Kidney (tissue), 14 donors: ENCODE results near the gene CAPN12. TPM values are rescaled to one million over a fixed set of nuclear protein-coding genes. Genes with fewer than 3 reads are reported as not detected.

Source experiments
- DNase-seq, 5 donors: peaks; one replicate each; pipeline ENCODE4 v3.0.0-alpha.2; 2013 to 2020
- FAIRE-seq: peaks from 2 replicates; lab custom pipeline; 2012; peaks lifted over from hg19 to GRCh38; lab: Jason Lieb, UNC
- H3K27ac ChIP-seq, 2 donors: one replicate each; pipeline ENCODE4 v1.7.0; 2013; ENCODE audit warnings: low read depth in 2 of 2, low read length in 2 of 2, inconsistent platforms in 1 of 2
- H3K27me3 ChIP-seq: one replicate; pipeline ENCODE4 v1.7.1; 2013; ENCODE audit warnings: low read length, inconsistent platforms; ENCODE audit not compliant: control insufficient read depth, insufficient read depth
- H3K36me3 ChIP-seq, 3 donors: one replicate each; pipeline versions ENCODE4 v1.7.0 to v1.7.1; 2013; ENCODE audit warnings: low read length in 3 of 3, control low read depth in 1 of 3, inconsistent platforms in 1 of 3; ENCODE audit not compliant: insufficient read depth in 3 of 3, control insufficient read depth in 2 of 3
- H3K4me1 ChIP-seq, 3 donors: one replicate each; pipeline versions ENCODE4 v1.7.0 to v1.7.1; 2013; ENCODE audit warnings: low read length in 3 of 3, inconsistent platforms in 1 of 3, low read depth in 1 of 3; ENCODE audit not compliant: control insufficient read depth in 2 of 3, insufficient read depth in 2 of 3
- H3K4me3 ChIP-seq, 3 donors: one replicate each; pipeline versions ENCODE4 v1.7.0 to v1.8.1; 2013; ENCODE audit warnings: low read length in 3 of 3, control low read depth in 1 of 3, inconsistent platforms in 1 of 3
- H3K9ac ChIP-seq, 3 donors: one replicate each; pipeline versions ENCODE4 v1.7.0 to v1.7.1; 2013; ENCODE audit warnings: low read length in 3 of 3, control low read depth in 1 of 3, inconsistent platforms in 1 of 3
- H3K9me3 ChIP-seq, 3 donors: one replicate each; pipeline versions ENCODE4 v1.7.0 to v1.7.1; 2013; ENCODE audit warnings: low read length in 3 of 3, control low read depth in 1 of 3, inconsistent platforms in 1 of 3; ENCODE audit not compliant: control insufficient read depth in 2 of 3, insufficient read depth in 1 of 3
- CTCF ChIP-seq: IDR thresholded peaks from 3 replicates; pipeline ENCODE4 v1.5.1; 2012; ENCODE audit warnings: mild to moderate bottlenecking, moderate library complexity, borderline replicate concordance; ENCODE audit not compliant: insufficient read depth; ENCODE audit errors: extremely low read depth
- intact Hi-C: fragments of 100-400 bp; cut with DNase I; formaldehyde crosslinking; loops from one replicate; pipeline ENCODE4 v1.11.1; 2022
- polyA plus RNA-seq: library from polyadenylated mRNA; stranded (reverse); fragments of 350-450 nt; fragmentation: Illumina TruSeq; extraction: RNeasy Lipid Tissue Mini Kit (QIAGEN cat#74804); gene quantifications from one replicate; pipeline ENCODE4 v1.2.3, GENCODE V29; 2014; ENCODE audit warnings: low read depth, low replicate concordance; ENCODE audit not compliant: insufficient read depth
- total RNA-seq: library from RNA; stranded (reverse); fragmentation: NEBNext Ultra II Directional; extraction: Animal tissue kit (Norgen Biotek cat#: 25700); gene quantifications from one replicate; pipeline ENCODE4 v1.2.1, GENCODE V29; 2021
- donor health status: control.
- donor health status: control.
- donor health status: control.
- donor health status: control.
- donor health status: control.
- donor health status: DM: yes; HTN: yes; CAD: no.
- donor health status: Normal renal cell carcinoma (clear cell type).

The CAPN12 gene
- total and polyA plus RNA-seq, 2 donors from 2014 or later = 27.1 to 31.1 TPM

- H3K9ac ChIP-seq = peak overlapping the region in 2 of 3 donors; percentile 12 to 34
- H3K36me3 ChIP-seq = peaks cover 0 to 76% (median 42%) of the 10 kb centered on the region in 3 donors
- no peaks in the 10 kb centered on the region for H3K9me3 ChIP-seq
- DNase-seq (no peak), FAIRE-seq (no peak)
- no peak overlapping the region for H3K4me3 ChIP-seq
- intact Hi-C loops = no loop called here
- TF ChIP-seq CTCF = no peak
- H3K27me3 ChIP-seq = no peaks in the 10 kb centered on the region
- H3K27ac ChIP-seq = peak overlapping the region; percentile 67 to 83
- peaks cover 0 to 29% (median 0%) of the 10 kb centered on the region in 3 donors for H3K4me1 ChIP-seq
Observed at GRCh38 chr19:38719761-38720558, 24.3 kb downstream of the CAPN12 start.

GRCh38 chr19:38718747-38719543 is 25.3 kb downstream of the CAPN12 start:
- intact Hi-C loops = no loop called here
- no peak overlapping the region for H3K9ac ChIP-seq
- peaks cover 0 to 73% (median 45%) of the 10 kb centered on the region in 3 donors for H3K36me3 ChIP-seq
- peaks cover 0 to 37% (median 4%) of the 10 kb centered on the region in 3 donors for H3K4me1 ChIP-seq
- FAIRE-seq = no peak
- no peak overlapping the region for H3K4me3 ChIP-seq
- peak overlapping the region; percentile 67 to 83 for H3K27ac ChIP-seq
- DNase-seq = peak in 1 of 5 donors; percentile 90
- no peaks in the 10 kb centered on the region for H3K27me3 ChIP-seq
- TF ChIP-seq CTCF = peak; percentile 5
- no peaks in the 10 kb centered on the region for H3K9me3 ChIP-seq

GRCh38 chr19:38717855-38718254 is 26.4 kb downstream of the CAPN12 start:
- DNase-seq (no peak), FAIRE-seq (no peak)
- H3K27ac ChIP-seq = no peak overlapping the region
- no peak for TF ChIP-seq CTCF
- H3K4me3 ChIP-seq = no peak overlapping the region
- no peak overlapping the region for H3K9ac ChIP-seq
- peaks cover 0 to 44% (median 13%) of the 10 kb centered on the region in 3 donors for H3K4me1 ChIP-seq
- peaks cover 0 to 62% (median 38%) of the 10 kb centered on the region in 3 donors for H3K36me3 ChIP-seq
- H3K27me3 ChIP-seq = no peaks in the 10 kb centered on the region
- intact Hi-C loops = no loop called here
- no peaks in the 10 kb centered on the region for H3K9me3 ChIP-seq
